ENCODE measurements around the gene TMEM184C.
A peak's percentile ranks its signal among the peaks of the same experiment; 100 is the strongest.

- TF ChIP-seq POLR2A (IDR thresholded peaks at IDR 0.05): no peak
- peak; percentile 77 to 94 (median 84) for TF ChIP-seq CTCF (IDR thresholded peaks at IDR 0.05)
Measured at GRCh38 chr4:147707892-147708672, 90.9 kb downstream of the TMEM184C start.
